GM21423 (cell line): ENCODE data around the gene TPST2.

ENCODE experiments used
- ATAC-seq: cut with Tn5 transposase; IDR thresholded peaks from one replicate; pipeline ENCODE4 v1.9.1; 2021; ENCODE audit warnings: mild to moderate bottlenecking, moderate library complexity; ENCODE audit not compliant: unreplicated experiment

TPST2 gene

DNA sequence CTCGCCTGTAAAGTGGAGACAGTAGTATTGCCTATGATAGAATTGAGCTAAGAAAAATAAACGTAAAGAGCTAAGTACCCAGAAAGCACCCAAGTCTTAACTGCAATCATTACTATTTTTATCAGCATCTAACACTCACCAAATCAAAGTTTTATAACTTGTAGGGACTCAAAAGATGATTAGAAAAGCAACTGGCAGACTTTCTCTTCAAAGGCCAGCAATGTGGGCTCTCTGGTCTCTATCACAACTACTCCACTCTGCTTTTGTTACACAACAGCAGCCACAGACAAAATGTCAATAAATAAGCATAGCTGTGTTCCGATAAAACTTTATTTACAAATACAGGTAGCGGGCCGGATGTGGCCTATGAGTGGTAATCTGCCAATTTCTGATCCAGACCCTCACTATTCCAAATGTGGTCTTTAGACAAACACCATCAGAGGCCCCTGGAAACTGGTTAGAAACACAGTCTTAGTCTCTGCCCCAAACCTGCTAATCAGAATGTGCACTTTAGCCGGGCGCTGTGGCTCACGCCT is 8.2 kb downstream of the TPST2 start:
- no peak for ATAC-seq

DNA sequence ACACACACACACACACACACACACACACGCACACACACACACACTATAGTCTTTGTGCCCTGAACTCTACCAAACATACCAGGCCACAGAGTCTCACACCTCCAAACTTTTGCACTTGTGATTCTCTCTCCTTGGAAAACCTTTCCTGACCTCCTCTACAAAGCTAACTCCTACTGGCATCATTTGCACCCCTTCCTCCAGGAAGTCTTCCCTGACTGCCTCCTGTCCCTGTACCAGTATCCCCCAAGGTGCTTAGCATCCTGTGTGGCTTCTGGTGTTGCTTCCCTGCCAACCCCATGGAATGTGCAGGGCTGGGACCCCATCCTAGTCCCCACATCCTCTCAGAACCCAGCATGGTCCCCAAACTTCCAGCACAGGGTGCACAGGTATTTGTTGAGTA is 8.9 kb downstream of the TPST2 start:
- no peak for ATAC-seq

DNA sequence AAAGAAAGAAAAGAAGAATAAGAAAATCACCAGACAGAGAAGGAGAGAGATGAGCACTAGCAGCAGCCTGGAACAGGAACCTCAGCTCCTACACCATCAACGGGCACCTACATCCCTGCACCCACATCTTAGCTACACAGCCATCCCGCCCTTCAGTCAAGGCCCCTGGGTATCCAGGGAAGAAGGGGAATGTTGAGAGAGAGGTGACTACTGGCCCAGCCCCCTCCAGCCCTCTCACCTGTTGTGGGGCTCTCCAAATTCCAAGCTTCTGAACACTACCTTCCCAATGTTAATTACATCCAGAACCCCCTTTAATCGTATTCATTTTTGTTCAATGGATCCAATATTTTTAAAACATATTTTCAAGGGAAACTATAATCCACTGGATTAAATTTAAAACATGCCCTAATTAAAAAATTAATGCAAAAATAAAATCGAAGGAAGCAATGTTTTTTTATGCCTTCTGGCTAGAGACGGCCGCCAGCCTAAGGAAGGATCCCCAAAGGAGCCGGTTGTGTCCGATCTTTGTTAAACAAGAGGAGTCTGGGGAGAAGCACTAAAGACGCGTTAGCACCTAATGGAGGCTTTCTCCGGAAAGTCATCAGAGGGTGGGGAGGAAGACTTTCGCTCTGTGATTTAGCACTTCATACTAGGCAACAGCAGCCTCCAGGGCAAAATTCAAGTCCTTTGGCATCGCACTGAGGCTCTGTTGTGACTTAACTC is 9.5 kb downstream of the TPST2 start:
- ATAC-seq: no peak

DNA sequence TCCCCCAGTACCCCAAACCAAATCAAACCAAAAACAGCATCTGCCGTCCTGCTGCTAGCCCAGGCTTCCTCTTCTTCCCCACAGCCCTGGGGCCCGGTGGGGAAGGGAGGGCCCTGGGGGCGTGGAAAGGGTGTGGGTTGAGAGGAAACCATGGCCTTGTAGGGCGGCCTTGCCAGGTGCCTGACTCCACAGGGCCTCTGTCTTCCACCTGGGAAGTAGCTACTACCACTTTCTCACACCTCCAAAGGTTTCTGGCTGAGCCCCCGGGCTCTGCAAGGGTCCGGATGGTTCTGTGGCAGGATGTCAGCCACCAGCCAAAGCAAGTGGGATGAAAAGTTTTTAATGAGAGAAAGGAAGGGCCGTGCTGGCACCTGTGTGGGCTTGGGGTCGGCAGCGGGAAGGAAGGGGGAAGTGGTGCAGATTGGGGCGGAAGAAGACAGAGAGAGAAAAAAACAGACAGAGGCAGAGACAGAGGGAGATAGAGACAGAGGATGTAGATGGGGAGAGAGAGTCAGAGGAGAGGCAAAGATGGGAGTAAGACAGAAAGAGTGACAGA is 10.5 kb downstream of the TPST2 start:
- ATAC-seq: peak; percentile 70

DNA sequence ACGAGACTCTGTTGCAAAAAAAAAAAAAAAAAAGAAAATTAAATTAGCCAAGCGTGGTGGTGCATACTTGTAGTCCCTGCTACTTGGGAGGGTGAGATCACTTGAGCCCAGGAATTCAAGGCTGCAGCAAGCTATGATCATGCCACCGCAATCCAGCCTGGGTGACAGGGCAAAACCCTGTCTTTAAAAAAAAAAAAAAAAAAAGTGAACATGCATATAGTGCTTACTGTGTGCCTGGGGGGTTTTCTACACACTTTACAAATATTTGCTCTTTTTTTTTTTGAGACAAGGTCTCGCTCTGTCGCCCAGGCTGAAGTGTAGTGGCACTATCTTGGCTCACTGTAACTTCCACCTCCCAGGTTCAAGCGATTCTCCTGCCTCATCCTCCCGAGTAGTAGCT is 12.9 kb downstream of the TPST2 start:
- no peak for ATAC-seq

DNA sequence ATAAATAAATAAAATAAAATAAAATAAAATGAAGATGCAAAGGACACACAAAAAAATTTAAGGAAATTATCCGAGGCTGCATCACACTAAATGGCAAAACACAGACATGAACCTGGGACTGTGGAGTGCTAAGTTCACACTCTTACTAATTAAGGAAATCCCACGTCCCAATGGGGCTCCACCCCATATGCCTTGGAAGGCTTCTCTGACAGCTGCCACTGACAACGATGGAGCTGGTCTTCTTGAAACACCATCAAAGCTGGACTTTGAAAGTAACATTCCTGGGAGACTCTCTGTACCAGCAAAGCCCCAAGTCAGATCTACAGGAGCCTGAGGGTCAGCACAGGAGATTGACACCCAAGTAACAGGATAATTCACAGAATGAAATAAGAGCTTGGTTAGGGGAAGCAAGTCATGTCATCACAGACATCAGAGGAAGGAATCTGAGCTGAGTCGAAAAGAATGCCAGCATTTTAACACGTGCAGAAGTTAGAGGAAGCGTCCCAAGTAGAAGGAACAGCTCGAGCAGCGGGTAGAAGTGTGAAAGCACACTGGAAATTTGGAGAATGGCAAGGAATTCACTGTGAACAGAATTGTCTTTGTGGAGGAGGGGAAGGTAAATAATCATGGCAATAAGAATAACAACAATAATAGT is 13.8 kb downstream of the TPST2 start:
- no peak for ATAC-seq

DNA sequence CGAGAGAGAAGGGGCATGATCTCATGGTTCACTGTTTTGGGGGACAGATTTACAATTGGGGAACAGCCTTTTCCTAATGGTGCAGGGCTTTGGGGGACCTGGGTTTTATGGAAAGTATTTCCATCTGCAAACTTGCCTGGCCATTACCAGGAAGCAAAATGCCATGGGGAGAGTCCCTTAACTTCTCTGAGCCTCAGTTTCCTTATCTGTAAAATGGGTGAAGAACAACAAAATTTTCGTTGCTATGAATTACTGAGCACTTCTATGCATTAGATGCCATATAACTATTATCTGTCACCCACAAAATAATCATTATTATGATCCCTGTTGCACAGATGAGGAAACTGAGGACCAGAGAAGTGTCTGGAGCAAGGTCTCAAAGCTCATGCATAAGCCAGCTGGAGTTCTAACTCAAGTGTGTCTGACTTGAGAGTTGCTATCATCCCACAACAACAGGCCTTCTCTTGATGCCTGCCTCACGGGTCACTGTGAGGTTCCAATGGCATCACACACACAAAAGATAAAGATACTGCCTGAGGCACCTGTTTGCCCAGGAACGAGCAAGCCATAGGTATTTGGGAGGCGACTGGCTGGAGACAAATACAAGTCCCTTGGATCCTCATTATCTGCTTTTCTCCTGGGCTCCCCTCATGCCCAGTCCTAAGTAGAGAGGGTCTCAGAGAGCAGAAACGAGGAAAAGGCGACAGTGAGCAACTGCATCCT is 15.8 kb downstream of the TPST2 start:
- no peak for ATAC-seq

- ATAC-seq: no peak
Observed at GRCh38 chr22:26573026-26573662, 16.8 kb downstream of the TPST2 start.

GRCh38 chr22:26570864-26571525 is 18.9 kb downstream of the TPST2 start:
- ATAC-seq: no peak

DNA sequence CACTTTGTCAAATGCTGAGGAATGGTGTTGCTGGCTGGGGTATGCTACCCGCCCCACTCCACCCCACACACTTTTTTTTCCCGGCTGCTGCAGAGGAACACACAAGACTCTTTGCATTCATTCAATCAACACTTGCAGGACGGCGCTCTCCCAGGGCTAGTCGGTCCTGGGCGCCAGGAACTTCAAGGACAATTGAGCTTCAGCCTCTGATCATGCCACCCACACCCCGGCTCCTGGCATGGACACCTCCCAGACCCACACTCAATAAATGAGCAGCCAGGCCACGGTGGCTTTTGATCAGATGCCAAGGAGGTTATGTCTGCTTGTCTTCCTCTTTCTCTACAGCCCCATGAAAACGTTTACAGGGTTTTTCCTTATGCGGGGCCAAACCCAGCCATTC is 19.8 kb downstream of the TPST2 start:
- ATAC-seq: no peak

DNA sequence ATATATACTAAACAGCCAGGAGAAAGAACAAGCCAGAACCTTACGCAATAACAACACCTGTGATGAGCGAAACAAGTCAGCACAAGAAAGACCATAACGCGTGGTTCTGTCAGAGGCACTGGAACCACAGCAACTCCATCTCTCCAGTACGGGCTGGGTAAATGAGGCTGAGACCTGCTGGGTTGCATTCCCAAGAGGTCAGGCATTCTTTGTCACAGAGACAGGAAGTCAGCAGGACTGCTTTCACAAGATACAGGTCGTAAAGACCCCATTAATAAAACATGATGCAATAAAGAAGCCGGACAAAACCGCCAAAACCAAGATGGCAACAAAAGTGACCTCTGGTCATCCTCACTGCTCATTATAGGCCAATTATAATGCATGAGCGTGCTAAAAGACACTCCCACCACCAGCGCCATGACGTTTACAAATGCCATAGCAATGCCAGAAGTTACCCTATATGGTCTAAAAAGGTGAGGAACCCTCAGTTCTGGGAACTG is 21.7 kb downstream of the TPST2 start:
- no peak for ATAC-seq

GRCh38 chr22:26567610-26568009 is 22.3 kb downstream of the TPST2 start:
- no peak for ATAC-seq

DNA sequence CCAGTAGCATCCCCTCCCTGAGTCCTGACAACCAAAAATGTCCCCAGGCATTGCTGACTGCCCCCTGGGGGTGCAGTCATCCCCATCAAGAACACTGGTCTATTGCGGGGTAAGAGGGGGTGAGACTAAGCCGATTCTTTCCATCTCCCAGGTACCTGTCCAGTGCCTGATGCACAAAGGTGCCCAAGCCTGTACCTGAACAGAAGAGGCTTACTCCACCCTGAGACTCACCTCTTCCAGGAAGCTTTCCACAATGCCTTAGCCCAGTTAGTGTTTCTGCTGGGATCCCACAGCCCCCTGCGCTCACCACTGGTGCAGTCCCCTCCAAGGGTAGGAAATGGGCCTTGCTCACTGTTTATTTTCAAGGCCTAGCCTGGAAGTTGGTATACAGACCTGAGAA is 22.9 kb downstream of the TPST2 start:
- ATAC-seq: no peak

- ATAC-seq: no peak
Observed at GRCh38 chr22:26565889-26566288, 24.0 kb downstream of the TPST2 start.

- no peak for ATAC-seq
Observed at GRCh38 chr22:26565181-26565580, 24.8 kb downstream of the TPST2 start.

GRCh38 chr22:26564672-26565071 is 25.3 kb downstream of the TPST2 start:
- no peak for ATAC-seq

GRCh38 chr22:26564181-26564580 is 25.8 kb downstream of the TPST2 start:
- ATAC-seq: no peak

GRCh38 chr22:26563022-26563421 is 26.9 kb downstream of the TPST2 start:
- no peak for ATAC-seq

DNA sequence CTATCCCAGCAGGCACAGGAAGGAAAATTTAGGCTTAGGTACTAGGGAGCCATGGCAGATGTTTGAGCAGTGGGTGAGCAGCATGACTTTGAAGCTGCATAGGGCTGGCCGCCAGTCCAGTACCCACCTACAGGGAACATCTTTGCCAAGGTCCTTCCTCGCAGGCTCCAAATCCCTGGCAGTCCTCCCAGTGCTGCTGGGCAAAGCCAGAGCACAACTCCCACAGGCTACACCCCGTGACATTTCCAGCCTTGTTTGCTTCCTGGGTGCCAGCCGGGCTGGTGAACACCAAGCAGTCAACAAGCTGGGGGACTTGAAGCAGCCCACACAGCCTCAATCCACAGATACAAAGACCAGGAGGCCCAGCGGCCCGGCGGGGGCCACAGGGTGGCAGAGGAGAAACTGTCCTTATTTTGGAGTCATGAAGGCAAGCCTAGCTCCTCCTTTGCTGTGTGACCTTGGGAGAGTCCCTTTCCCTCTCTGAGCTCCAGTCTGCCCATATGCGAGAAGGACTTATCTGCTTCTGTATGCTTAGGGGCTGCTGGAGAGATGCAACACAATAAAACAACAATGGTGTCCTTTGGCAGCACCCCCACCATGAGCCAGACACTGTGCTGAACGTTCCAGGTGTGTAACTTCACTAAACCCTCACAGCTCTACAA is 28.0 kb downstream of the TPST2 start:
- ATAC-seq: no peak
